ENCODE results near the gene PALM3. TPM values are rescaled to one million over a fixed set of nuclear protein-coding genes. Genes with fewer than 3 reads are reported as not detected.

Gene PALM3
- total RNA-seq, 1 donor from 2014 or later = 0.10 TPM

DNA sequence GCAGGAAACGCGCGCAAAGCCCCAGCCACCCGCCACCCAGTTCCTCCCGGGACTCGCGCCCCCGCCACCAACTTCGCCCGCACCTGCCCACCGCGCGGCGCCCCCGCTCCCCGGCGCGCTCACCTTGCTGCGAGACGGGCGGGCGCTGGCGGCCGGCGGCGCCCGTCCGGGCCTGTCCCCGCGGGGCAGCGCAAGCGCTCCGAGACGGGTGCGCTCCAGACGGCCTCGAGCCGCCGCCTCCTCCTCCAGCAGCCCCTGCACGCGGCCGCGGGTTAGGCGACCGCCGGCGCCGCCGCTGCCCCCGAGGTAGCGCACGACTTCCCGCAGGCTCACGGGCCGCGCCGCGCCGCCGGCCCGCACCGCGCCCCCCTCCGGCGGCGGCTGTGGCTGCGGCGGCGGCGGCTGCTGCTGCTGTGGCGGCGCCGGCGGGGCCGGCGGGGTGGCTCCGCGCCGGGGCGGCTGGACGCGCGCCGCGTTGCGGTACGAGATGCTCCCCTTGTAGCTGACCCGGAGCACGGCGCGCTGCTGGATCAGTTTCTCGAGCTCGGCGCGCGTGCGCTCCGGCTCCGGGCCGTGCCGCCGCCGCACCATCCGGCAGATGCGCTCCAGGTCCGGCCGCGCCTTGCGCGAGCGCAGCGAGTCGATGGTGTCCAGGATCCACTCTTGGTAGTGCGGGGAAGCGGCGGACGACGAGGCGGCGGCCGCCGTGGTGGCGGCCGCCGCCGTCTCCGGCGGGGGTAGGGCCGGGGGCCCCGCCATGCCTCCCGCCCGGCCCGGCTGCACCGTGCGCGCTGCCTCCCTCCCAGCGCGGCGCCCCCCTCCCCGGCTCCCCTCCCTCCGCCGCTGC, 28.0 kb upstream of the PALM3 start:
- no peak for DNase-seq

DNA sequence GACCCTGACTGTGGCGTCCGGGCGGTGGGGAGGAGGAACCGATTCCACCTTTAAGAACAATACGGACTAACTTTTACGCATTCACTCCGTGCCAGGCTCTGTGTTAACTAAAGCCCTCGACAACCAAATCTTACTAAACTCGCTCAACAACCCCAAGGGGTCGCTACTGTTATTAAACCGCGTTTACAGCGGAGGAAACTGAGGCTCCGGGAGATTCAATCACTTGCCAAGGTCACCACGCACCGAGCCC, 27.5 kb upstream of the PALM3 start:
- DNase-seq = no peak

DNA sequence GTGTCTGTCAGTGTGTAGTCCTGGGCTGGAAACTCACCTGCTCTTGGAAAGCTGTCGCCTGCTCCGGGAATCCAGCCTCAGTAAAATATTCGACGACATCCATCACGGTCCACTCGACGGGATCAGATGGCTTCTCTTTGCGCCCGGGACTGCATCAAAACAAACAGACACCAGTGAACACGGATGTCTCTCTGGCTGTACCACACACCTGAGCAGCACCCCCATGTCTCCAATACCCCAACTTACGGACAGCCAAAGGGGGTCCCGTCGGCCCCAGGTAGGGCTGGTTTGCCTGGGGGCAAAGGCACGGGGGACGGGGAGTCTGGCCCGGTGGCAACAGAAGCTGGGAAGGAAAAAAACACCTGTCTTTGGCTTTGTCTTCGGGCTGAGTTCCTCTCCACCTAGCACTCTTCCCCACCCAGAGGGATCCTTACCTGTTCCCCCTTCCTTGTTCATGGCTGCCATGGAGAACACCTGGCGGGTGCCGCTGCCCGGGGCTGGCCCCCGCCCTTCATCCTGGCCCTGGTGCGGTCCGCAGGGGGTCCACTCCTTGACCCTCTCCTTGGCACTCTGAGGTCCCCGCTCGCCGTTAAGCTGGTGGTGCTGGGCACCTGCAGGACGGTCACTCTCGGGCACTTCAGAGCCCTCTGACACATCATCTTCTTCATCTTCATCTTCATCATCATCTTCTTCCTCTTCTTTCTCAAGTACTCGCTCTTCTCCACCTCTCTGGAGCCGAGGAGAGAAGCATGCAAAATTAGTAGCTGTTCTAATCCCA, 26.9 kb upstream of the PALM3 start:
- DNase-seq = no peak

DNA sequence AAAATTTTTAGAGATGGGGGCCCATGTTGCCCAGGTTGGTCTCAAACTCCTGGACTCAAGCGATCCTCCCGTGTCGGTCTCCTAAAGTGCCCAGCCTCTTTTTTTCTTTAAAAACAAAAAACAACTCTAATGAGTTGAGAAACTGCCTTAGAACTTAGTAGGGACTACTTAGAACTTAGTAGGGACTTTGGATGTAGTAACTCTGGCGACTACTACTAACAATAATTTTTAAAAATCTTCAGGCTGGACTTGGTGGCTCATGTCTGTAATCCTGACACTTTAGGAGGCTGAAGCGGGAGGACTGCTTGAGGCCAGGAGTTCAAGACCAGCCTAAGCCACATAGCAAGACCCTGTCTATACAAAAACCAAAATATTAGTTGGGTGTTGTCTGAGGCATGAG, 24.2 kb upstream of the PALM3 start:
- DNase-seq = no peak

DNA sequence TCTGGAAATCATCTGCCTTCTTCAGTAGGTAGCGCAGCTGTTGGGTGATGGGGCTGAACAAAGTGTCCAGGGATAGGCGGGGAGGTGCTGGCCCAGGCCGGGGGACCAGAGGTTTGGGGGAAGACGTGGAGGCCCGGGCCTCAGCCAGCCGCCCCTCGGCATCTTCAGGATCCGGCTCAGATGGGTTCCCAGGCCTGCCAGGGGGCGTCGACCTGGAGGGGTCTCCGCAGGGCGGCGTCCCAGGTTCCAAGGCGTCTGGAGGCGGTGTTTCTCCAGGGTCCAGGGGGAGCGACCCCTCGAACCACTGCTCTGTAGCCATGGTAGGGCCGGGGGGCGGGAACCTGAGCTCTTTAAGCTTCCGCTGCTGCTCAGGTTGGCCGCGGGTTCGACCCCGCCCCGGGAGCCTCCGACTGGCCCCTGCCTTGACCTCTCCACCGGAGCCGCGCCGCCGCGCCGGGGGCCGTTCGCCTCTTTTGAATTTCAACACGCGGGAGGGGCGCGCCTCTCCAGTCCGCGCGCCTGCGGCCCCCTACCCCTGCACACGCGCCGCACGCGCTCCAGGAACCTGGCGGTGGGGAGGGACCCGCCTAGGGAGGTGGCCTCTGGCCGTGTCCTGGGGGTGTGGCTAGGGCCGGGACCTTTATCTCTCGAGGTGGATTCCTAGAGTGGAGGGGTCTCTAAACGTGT, 23.6 kb upstream of the PALM3 start, which contains the start of gene C19orf67:
Gene C19orf67, minus strand, starts transcription at position 475 of the 687 bp plus-strand sequence. Its CDS starts 156 bp downstream, at position 319.
- no peak for DNase-seq

DNA sequence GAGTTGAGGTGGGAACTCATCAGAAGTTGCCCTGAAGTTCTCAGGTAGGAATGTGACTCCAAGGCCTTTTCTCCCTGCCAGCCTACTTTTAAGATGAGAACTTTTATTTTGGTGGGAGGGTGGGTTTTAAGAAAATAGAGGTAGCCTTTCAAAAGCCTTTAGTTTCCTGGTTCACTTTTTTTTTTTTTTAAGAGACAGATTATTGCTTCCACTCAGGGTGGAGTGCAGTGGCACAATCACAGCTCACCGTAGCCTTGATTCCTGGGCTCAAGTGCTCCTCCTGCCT, 20.7 kb upstream of the PALM3 start:
- DNase-seq = no peak

DNA sequence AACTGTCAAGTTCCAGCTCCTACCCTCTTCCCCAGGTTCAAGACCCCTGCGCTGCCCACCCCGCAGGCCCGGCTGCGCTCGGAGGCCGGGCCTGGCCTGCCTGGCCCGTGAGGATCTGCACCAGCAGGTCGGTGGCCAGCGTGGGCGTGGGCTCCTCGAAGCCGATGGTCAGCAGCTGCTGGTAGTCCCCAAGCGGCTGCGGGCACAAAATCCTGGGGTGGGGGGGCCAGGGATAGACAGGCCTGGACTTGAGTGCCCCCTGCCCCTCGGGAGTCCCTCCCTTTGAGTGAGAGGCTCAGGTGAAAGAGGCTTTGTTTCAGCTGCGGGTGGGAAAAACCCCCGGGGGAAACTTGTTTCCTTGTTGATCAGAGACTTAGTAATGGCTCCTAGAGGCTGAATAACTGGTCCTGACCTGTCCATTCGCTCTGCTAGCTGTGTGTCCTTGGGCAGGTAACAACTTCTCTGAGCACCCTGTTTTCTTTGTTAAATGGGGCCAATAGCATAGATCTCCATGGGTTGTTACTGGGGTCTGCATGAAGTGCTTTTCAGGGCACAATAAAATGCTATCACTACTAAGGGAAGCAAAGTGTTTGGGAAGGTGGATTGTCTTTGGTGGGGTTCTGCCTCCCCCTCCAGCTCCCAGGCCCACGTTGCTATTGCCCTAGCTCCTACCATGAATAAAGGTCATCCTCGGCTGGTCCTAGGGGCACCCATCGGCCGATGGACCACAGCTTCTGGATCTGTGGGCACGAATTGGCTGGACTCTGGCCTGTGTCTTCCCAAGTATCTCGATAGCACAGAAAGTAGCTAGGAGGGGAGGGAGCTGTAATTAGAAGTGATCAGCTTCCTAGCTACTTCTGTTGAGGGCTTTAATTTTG, 20.2 kb upstream of the PALM3 start:
- DNase-seq = no peak

DNA sequence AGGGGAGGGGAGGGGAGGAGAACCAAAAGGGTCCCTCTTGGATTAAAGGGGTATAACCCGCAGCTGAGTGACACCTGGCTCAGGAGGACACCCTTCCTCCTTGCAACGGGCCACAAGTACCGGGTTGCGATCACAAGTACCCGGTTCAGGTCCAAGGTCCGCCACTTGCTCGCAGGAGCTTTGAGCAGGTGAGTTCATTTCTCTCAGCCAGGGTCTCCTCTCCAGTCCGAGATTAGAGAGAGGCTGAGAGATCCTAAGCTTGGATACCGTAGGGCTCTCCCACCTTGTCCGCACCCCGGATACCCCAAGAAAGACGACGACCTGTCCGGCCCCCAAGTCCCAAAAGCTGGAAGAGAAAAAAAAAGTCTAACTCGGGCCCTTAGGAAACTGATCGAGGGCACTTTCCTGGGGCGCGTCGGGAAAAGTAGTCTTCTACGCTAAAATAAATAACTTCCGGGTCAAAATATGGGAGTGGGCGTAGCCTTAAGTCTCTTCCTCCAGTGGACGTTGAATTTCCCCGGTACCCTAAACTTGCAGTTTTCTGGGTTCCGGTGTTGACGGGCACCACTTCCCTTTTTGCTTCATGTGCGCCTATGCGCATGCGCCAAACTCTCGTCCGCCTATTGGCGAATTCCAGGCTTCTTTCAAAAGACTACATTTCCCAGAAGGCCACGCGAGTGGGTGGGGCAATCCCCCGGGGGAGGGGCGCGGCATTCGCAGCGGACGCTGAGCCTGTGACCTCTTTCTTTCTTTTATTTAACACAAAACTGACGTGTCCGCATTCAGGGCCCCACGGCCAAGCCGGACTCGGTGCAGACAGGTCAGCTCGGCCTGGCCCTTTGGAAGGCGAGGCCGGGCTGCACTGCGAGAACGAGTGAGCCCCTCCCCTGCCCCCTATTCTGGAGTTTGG, 19.3 kb upstream of the PALM3 start:
- peak; percentile 100 for DNase-seq

DNA sequence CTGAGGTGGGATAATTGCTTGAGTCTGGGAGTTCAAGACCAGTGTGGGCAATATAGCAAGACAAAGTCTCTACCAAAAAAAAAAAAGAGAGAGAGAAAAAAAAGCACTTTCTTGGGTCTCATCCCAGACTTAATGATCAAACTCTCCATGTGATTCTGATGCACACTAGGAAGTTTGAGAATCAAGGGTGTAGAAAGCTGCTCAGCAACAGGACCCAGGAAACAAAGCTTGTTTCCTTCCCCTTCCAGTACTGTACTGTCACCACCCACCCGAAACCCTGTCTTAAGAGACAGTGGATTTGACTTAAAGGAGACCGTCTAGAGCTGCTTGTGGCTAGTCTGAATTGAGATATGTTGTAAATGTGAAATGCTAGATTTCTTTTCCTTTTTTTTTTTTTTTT, 16.5 kb upstream of the PALM3 start:
- no peak for DNase-seq

DNA sequence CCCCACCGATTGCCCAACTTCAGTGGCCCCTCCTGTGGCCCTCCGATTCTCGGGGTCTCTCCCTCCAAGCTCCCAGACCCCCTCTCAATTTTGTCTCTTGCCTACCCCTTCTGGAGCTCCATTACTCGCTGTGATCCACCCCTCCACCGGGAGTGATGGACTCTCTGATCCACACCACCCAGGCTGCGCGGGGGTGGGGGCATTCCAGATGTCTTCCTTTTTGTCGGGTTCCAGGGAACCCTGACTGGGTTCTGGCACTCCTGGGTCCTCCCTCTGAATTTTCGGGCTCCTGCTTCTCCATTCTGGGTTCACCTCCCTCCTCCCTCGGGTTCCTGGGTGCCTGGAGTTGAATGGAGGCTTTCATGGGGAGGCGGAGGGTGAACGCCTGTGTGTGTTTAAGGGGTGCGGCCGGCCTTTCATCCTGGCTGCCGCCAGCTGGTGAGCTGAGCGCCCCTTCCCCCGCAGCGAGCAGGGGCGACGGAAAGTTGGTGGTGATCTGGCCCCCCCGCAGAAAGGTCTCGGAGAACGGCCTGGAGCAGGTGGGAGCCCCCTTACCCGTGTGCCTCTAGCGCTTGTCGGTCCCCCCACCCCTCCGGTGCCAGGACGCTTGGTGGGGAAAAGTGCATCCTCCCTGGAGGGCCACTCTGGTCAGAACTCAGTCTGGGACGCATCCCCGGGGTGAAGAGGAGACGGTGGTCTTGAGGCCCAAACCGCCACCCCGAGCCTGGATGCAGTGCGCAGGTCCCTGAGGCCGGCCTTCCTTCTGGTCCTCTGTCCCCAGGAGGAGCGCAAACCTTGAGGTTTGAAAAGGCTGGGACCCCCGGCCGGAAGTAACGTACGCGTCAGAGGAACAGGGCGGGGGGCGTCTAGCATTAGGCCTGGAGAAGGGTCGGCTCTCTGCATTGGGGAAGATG, 12.3 kb upstream of the PALM3 start:
- DNase-seq = no peak

DNA sequence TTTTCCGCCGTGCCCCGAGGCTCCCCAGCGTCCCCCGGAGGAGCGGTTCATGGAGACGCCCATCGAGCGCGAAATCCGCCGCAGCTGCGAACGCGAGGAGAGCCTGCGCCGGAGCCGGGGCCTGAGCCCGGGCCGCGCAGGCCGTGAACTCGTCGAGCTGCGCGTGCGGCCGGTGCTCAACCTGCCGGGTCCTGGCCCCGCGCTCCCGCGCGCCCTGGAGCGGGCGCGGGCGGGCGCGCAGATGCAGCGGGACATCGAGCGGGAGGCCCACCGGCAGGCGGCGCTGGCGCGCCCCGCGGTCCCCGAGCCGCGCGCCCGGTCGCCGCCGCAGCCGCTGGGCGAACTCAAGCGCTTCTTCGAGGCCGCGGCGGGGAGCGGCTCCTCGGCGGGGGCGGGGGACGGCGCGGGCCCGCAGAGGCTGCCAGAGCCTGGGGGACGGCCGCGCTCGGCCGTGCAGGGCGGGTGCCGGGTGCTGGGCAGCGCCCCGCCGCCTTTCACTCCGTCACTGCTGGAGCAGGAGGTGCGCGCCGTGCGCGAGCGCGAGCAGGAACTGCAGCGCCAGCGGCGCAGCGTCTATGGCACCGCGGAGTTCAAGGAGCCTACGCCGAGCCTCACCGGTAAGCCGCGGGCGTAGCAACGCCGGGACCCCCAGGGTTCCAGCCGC, 11.5 kb upstream of the PALM3 start:
- DNase-seq = peak; percentile 63

DNA sequence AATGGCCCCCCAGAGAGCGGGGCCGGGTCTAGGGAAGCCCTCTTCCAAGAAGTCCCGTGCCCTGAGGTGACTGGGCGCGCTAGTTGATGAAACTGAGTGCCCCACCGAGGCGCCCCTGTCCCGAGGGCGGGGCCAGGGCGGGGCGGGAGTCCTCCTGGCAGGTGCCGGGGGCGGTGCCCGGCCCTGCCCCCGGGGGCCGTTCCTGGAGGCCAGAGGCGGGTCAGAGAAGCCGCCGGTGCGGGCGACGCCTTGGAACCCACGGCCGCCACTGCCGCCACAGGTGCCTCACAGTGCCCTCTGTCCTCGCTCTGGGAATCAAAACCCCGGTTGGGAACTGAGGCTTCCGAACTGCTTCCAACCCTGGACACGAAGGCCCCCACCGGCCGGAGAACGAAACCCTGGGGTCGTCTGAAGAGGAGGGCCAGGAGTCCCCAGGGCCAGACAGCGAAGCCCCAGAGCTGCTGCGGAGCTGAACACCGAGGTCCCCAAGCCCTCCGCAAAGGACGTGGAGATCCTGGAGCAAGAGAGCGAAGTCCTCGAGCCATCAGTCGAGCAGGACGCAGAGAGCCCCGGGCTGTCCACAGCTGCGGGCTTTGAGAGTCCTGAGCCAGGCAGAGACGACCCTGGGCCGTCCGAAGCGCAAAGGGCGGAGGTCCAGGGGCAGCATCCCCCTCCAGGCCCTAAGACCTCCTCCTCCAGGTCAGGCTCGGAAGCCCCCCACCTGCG, 10.8 kb upstream of the PALM3 start, which contains the start of gene MISP3:
Gene MISP3, plus strand, starts transcription at position 252 of the 726 bp plus-strand sequence. CDS start 524 bp downstream, outside the sequence.
- DNase-seq = no peak

DNA sequence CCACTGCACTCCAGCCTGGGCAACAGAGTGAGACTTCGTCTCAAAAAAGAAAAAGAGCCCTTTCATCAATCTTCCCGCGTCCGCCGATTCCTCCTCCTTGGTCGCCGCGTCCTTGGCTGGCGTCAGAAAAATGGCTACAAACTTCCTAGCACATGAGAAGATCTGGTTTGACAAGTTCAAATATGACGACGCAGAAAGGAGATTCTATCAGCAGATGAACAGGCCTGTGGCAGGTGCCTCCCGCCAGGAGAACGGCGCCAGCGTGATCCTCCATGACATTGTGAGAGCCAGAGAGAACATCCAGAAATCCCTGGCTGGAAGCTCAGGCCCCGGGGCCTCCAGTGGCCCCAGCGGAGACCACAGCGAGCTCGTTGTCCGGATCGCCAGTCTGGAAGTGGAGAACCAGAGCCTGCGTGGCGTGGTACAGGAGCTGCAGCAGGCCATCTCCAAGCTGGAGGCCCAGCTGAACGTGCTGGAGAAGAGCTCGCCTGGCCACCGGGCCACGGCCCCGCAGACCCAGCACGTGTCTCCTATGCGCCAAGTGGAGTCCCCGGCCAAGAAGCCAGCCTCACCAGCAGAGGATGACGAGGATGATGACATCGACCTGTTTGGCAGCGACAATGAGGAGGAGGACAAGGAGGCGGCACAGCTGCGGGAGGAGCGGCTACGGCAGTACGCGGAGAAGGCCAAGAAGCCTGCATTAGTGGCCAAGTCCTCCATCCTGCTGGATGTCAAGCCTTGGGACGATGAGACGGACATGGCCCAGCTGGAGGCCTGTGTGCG, 8.6 kb upstream of the PALM3 start:
- DNase-seq = no peak

DNA sequence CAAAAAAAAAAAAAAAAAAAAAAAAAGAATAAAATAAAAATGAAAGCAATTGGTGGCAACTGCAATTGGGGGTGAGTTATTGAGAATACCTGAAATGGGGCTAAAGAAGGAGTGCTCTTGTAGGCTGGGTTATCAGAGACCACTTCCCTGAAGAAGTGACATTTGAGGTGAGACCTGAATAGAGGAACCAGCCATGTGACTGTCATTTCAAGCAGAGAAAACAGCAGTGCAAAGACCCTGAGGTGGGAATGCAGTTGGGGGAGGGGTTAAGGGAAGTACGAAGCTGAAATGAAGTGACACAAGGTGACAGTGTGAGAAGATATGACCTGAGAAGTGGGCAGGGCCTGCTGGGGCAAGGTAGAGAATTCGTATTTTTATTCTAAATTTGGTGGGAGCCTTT, 4.3 kb upstream of the PALM3 start:
- DNase-seq = no peak

DNA sequence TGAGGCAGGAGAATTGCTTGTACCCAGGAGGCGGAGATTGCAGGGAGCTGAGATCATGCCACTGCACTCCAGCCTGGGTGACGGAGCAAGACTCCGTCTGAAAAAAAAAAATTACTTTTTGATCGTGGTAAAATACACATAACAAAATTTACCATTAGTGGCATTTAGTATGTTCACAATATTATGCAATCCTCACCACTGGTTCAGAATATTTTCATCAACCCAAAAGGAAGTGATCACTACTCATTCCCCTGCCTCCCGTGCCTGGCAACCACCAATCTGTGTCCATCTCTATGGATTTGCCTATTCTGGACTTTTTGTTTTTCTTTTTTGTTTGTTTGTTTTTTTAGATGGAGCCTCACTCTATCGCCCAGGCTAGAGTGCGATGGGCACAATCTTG, 1.2 kb upstream of the PALM3 start:
- no peak for DNase-seq

DNA sequence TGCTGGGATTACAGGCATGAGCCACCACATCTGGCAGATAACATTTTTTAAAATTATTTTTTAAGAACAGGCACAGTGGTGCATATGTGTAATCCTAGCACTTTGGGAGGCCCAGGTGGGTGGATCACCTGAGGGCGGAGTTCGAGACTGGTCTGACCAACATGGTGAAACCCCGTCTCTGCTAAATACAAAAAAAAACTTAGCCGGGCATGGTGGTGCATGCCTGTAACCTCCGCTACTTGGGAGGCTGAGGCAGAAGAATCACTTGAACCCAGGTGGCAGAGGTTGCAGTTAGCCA, 631 bp upstream of the PALM3 start:
- no peak for DNase-seq

DNA sequence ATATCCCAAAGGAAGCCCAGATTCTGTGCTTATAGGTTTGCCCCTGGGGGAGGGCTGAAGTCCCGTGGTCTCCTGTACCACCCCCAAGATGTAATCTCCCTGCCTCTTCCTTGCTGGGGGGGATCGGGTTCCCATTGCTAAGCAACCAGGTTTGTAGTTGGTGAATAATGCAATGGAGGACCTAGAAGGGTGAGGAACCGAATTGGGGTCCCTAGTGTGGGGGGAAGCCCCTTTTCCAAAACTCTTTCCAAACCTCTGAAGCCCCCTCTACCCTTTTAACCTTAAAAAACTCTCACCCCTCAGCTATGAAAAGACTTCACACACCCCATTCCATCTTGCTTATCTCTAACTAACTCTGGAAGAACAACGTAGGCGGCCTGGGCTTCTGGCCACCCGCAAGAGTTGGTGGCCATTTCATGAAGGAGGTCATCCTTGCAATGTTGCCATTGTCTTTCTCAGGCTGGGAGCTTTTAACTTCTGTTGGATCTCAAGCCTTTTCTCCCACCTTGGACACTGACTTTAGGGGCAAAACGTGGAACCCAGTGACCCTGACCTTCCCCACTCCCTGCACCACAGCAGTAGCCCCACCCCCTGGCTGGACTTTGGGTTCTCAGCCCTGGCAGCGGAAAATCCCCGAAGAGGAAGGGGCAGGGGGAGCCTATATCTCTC, 661 bp downstream of the PALM3 start:
- no peak for DNase-seq

Measured in skin of body (tissue), 2 donors.